ENCODE measurements around the gene CCNB1IP1.
"Not testable (repeated sequence)": the region's sequence is repeated elsewhere in the genome, so short reads cannot be mapped to it uniquely, and the experiment has no call there.

Gene CCNB1IP1

GRCh38 chr14:20332788-20333493 lies at the start of gene CCNB1IP1:
Gene CCNB1IP1 (minus strand): TSS chr14:20333279. CDS start chr14:20316523, 16,756 bp downstream.
- DNase-seq: peak; percentile 94 to 98

- DNase-seq: no peak
Observed at GRCh38 chr14:20382526-20382925, 49.4 kb upstream of the CCNB1IP1 start.

- DNase-seq: no peak
Observed at GRCh38 chr14:20381341-20381740, 48.3 kb upstream of the CCNB1IP1 start.

- no peak for DNase-seq
Observed at GRCh38 chr14:20380681-20381080, 47.6 kb upstream of the CCNB1IP1 start.

- no peak for DNase-seq
Observed at GRCh38 chr14:20379743-20380142, 46.7 kb upstream of the CCNB1IP1 start.

- no peak for DNase-seq
Observed at GRCh38 chr14:20377171-20377570, 44.1 kb upstream of the CCNB1IP1 start.

- no peak for DNase-seq
Observed at GRCh38 chr14:20376071-20376588, 43.1 kb upstream of the CCNB1IP1 start.

GRCh38 chr14:20375471-20375870 lies 42.4 kb upstream of the CCNB1IP1 start:
- DNase-seq: no peak

GRCh38 chr14:20372796-20373195 lies 39.7 kb upstream of the CCNB1IP1 start:
- DNase-seq: no peak

GRCh38 chr14:20365928-20366327 lies 32.8 kb upstream of the CCNB1IP1 start:
- DNase-seq: no peak

- DNase-seq: not testable (repeated sequence)
Observed at GRCh38 chr14:20358474-20358873, 25.4 kb upstream of the CCNB1IP1 start.

- DNase-seq: no peak
Observed at GRCh38 chr14:20356422-20356821, 23.3 kb upstream of the CCNB1IP1 start.

GRCh38 chr14:20350860-20351259 lies 17.8 kb upstream of the CCNB1IP1 start:
- DNase-seq: no peak

- no peak for DNase-seq
Observed at GRCh38 chr14:20350282-20350681, 17.2 kb upstream of the CCNB1IP1 start.

- DNase-seq: no peak
Observed at GRCh38 chr14:20347747-20348146, 14.7 kb upstream of the CCNB1IP1 start.

GRCh38 chr14:20346713-20347112 lies 13.6 kb upstream of the CCNB1IP1 start:
- DNase-seq: no peak

- no peak for DNase-seq
Observed at GRCh38 chr14:20345366-20345765, 12.3 kb upstream of the CCNB1IP1 start.

- peak in 1 of 2 experiments; percentile 59 for DNase-seq
Observed at GRCh38 chr14:20343862-20344220, 10.8 kb upstream of the CCNB1IP1 start.

- DNase-seq: peak; percentile 100
Observed at GRCh38 chr14:20343092-20343861, 10.2 kb upstream of the CCNB1IP1 start, which contains the start of gene PARP2. Gene PARP2 (plus strand): TSS chr14:20343635. CDS start chr14:20343642, 7 bp downstream.

- DNase-seq: no peak
Observed at GRCh38 chr14:20341646-20342045, 8.6 kb upstream of the CCNB1IP1 start.

- not testable (repeated sequence) for DNase-seq
Observed at GRCh38 chr14:20341032-20341431, 8.0 kb upstream of the CCNB1IP1 start.

GRCh38 chr14:20334017-20334416 lies 938 bp upstream of the CCNB1IP1 start:
- no peak for DNase-seq

GRCh38 chr14:20333494-20333841 lies 389 bp upstream of the CCNB1IP1 start:
- no peak for DNase-seq

- peak in 1 of 2 experiments; percentile 59 for DNase-seq
Observed at GRCh38 chr14:20332431-20332787, 670 bp downstream of the CCNB1IP1 start.

All from NCI-H524 (cell line).